Heart left ventricle (tissue), 16 donors: ENCODE results near the gene NDUFV1. TPM values are rescaled to one million over a fixed set of nuclear protein-coding genes. Genes with fewer than 3 reads are reported as not detected.

ENCODE experiments used
- ATAC-seq, 4 donors: fragments of 200-7000 bp; cut with Tn5 transposase; one replicate each; pipeline ENCODE4 v1.9.1; 2020 to 2022; ENCODE audit warnings: moderate library complexity in 4 of 4, mild to moderate bottlenecking in 3 of 4, moderate number of reproducible peaks in 1 of 4
- DNase-seq, 5 donors: peaks; one replicate each; pipeline ENCODE4 v3.0.0-alpha.2; 2020
- H3K27ac ChIP-seq, 12 donors: fragments of 200-600 bp; sonication (generic) in 4 of 12; one replicate each; pipeline versions ENCODE4 v1.5.0 to v1.8.0; 2016 to 2022; ENCODE audit warnings: mild to moderate bottlenecking in 2 of 12
- H3K27me3 ChIP-seq, 9 donors: fragments of 200-600 bp; sonication (generic) in 2 of 9; one replicate each; pipeline versions ENCODE4 v1.5.1 to v1.8.0; 2016 to 2022; ENCODE audit warnings: mild to moderate bottlenecking in 3 of 9
- H3K36me3 ChIP-seq, 9 donors: fragments of 200-600 bp; sonication (generic) in 2 of 9; one replicate each; pipeline versions ENCODE4 v1.5.0 to v1.8.0; 2018 to 2022; ENCODE audit warnings: mild to moderate bottlenecking in 2 of 9
- H3K4me1 ChIP-seq, 12 donors: fragments of 200-600 bp; sonication (generic) in 4 of 12; one replicate each; pipeline versions ENCODE4 v1.5.0 to v1.8.0; 2016 to 2022; ENCODE audit warnings: mild to moderate bottlenecking in 3 of 12
- H3K4me3 ChIP-seq, 12 donors: fragments of 200-600 bp; sonication (generic) in 4 of 12; one replicate each; pipeline versions ENCODE4 v1.5.0 to v1.8.0; 2017 to 2022; ENCODE audit warnings: mild to moderate bottlenecking in 9 of 12, moderate library complexity in 4 of 12
- H3K9me3 ChIP-seq, 12 donors: fragments of 200-600 bp; sonication (generic) in 4 of 12; one replicate each; pipeline versions ENCODE4 v1.5.0 to v1.8.0; 2016 to 2022; ENCODE audit warnings: mild to moderate bottlenecking in 1 of 12
- CTCF ChIP-seq, 12 donors: fragments of 200-600 bp; sonication (generic) in 4 of 12; IDR thresholded peaks; one replicate each; pipeline versions ENCODE4 v1.5.0 to v1.8.0; 2018 to 2022; ENCODE audit warnings: antibody characterized with exemption in 12 of 12, mild to moderate bottlenecking in 5 of 12
- POLR2A ChIP-seq, 2 donors: fragments of 450-650 bp; IDR thresholded peaks; one replicate each; pipeline ENCODE4 v1.6.1; 2017; ENCODE audit warnings: antibody characterized with exemption in 2 of 2, mild to moderate bottlenecking in 2 of 2, moderate library complexity in 2 of 2
- WGBS, 4 donors: extraction: QIAGEN DNeasy Blood & Tissue Kit in 2 of 4; methylation state at CpG; one replicate each; pipeline versions ENCODE4 v1.1.5 to v1.1.7; 2013 to 2018; 5-methylcytosine and 5-hydroxymethylcytosine counted together
- intact Hi-C, 10 donors: fragments of 100-400 bp; cut with DNase I; formaldehyde crosslinking; loops; one replicate each; pipeline versions ENCODE4 v1.11.1 to v1.14.2; 2022
- polyA plus RNA-seq, 2 donors: library from polyadenylated mRNA; stranded (reverse); fragments of 200-250 nt; gene quantifications; one replicate each; pipeline ENCODE4 v1.2.3, GENCODE V29; 2013
- total RNA-seq, 9 donors: library from RNA; depleted of rRNA in 2 of 9; stranded (reverse); fragments of >200 nt in 2 of 9; fragmentation: NEBNext Ultra II Directional in 3 of 9; extraction: Animal tissue kit (Norgen Biotek cat#: 25700) in 3 of 9; gene quantifications; one replicate each; pipeline versions ENCODE4 v1.1.0 to v1.2.4, GENCODE V29; 2016 to 2023
- donor health status: ischemic (EF 13 %, LVEDD 7.1; RV severe dilation, severe dysfunction).
- donor health status: healthy with polysubstance abuse.
- donor health status: DM: no; HTN: yes; CAD: no.
- donor health status: DM: no; HTN: no; CAD: no.
- donor health status: ischemic (EF 25% LVEDD 6.9; RV normal size, moderate dysfunction).
- donor health status: ischemic (EF 25% LVEDD 5.7; RV mildly dilated, moderate dysfunction).
- donor health status: healthy.
- donor health status: DM: yes; HTN: yes; CAD: no.
- donor health status: ischemic (EF 35%, LVEDD 5.7; RV mildly dilated, moderate dysfunction).
- donor health status: nonischemic (EF 11% LVEDD 7.7; RV severe dilation, severe dysfunction).
- donor health status: DM: yes; HTN: yes; CAD: no.
- donor health status: PGD.
- donor health status: ischemic (EF 29% LVEDD 5.4; RV normal size, mild dysfunction).
- donor health status: nonischemic (EF 23%, LVEDD 6.1; RV moderate dilation, normal function).

The NDUFV1 gene
- total and polyA plus RNA-seq, 11 donors = 340 to 897 (median 540) TPM

- intact Hi-C loops = loop anchor here in 1 of 10 donors (5.0 kb wide), 1 partner anchor 50 kb away; no protein-coding TSS in a partner anchor
- no peak for ATAC-seq
- DNase-seq = peak in 1 of 5 donors; percentile 55
- peaks cover 0 to 52% (median 46%) of the 10 kb centered on the region in 9 donors for H3K36me3 ChIP-seq
- H3K4me1 ChIP-seq = peaks cover 0 to 46% (median 17%) of the 10 kb centered on the region in 12 donors
- WGBS, 4 donors = 90 to 93% (median 92%) methylated on average over 11 to 13 of the region's 13 CpGs
- H3K9me3 ChIP-seq = no peaks in the 10 kb centered on the region
- H3K4me3 ChIP-seq = no peak overlapping the region
- peaks cover 0 to 15% (median 0%) of the 10 kb centered on the region in 9 donors for H3K27me3 ChIP-seq
- H3K27ac ChIP-seq = no peak overlapping the region
- no peak for TF ChIP-seq CTCF (IDR thresholded peaks at IDR 0.05)
- TF ChIP-seq POLR2A (IDR thresholded peaks at IDR 0.05) = no peak
These were observed 6.0 kb downstream of the NDUFV1 start for GRCh38 chr11:67612751-67613150.

DNA sequence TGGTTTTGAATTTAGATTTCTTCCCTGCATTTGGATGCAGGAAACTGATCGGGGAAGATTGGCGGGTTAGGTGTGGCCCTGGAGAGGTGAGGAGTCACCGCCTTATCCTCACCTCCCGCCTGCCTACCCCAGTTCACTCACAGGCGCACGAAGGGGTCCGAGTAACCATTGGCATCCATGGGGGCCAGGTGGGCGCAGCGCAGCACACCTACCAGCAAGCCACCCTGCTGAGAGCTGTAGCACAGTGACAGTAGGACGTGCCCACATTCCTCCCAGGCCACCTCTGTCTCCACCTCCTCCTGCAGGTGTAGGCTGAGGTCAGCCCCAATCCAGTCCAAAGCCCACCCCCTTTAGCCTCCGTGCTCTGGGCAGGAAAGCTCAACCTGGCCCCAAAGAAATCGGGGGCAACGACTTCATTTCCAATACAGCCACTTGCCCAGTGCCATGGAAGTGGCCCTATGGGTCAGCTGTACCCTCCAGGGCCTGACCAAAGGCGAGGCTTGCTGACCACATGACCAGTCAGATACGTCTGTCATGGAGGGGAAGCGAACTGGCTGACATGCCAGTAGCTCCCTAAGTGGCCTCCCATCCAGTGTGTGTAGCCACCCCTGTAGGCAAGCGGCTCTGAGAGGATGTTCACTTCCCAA lies 6.7 kb downstream of the NDUFV1 start:
- H3K36me3 ChIP-seq = peaks cover 0 to 50% (median 45%) of the 10 kb centered on the region in 9 donors
- peak overlapping the region in 9 of 12 donors; percentile 19 to 88 (median 57) for H3K27ac ChIP-seq

DNA sequence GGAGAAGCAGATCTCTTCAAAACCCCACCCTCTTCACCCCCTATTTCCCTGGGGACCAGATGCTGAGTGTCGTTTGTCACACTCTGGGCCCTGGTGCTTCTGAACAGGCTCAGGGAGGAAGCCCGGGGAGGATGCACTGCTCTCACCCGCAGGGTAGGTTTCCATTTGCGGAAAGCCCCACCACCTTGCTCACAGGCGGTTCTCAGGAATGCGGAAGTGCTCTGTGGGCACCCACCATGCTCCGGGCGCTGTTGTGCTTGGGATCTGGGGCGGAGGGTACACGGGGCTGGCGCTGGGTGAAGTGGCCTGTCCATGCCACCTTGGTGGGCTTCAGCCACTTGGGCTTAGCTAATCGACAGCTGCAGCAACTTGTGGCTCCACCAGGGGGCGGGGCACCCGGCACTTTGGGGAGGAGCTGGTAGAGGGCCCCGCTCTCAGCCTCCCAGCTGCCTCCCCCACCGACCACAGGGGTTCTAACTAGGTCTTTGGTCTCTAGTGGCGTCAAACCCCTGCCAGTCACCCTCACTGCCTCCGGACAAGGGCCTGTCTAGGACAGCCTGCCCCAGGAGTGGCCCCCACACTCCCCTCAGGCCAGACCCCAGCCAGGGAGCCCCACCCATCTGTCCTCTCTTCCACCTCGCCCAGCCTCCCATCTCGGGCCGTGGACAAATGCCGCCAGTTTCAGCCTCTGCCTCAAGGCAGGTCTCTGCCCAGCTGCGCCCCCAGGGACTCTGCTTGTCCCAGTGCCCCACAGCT lies 7.4 kb downstream of the NDUFV1 start:
- DNase-seq (peak in 4 of 5 donors; percentile 59 to 78 (median 66)), ATAC-seq (peak; percentile 18 to 52 (median 44))
- Histone ChIP-seq H3K4me3 (peak overlapping the region in 11 of 12 donors; percentile 20 to 57 (median 45)), H3K9me3 (no peaks in the 10 kb centered on the region), H3K36me3 (peaks cover 0 to 43% (median 38%) of the 10 kb centered on the region in 9 donors), H3K4me1 (peaks cover 0 to 38% (median 12%) of the 10 kb centered on the region in 12 donors), H3K27me3 (peaks cover 0 to 15% (median 0%) of the 10 kb centered on the region in 9 donors), H3K27ac (peak overlapping the region in 10 of 12 donors; percentile 19 to 88 (median 55))
- intact Hi-C loops = loop anchor here in 1 of 10 donors (5.0 kb wide), 1 partner anchor 48 kb away; no protein-coding TSS in a partner anchor
- TF ChIP-seq POLR2A (IDR thresholded peaks at IDR 0.05) (no peak), CTCF (IDR thresholded peaks at IDR 0.05) (peak; percentile 59 to 78 (median 70))
- WGBS, 4 donors = 14 to 26% (median 20%) methylated on average over 14 to 23 of the region's 23 CpGs

More for the DNA sequence above, 6.7 kb downstream of the NDUFV1 start:
- Histone ChIP-seq H3K27me3 (peaks cover 0 to 15% (median 0%) of the 10 kb centered on the region in 9 donors), H3K4me3 (peak overlapping the region in 8 of 12 donors; percentile 23 to 57 (median 48)), H3K4me1 (peaks cover 0 to 40% (median 12%) of the 10 kb centered on the region in 12 donors), H3K9me3 (no peaks in the 10 kb centered on the region)
- ATAC-seq (peak in 1 of 4 donors; percentile 8), DNase-seq (peak in 1 of 5 donors; percentile 41)
- 82 to 94% (median 85%) methylated on average over 11 to 17 of the region's 17 CpGs for WGBS, 4 donors
- TF ChIP-seq POLR2A (IDR thresholded peaks at IDR 0.05) (no peak), CTCF (IDR thresholded peaks at IDR 0.05) (no peak)
- intact Hi-C loops = loop anchor here in 1 of 10 donors (5.0 kb wide), 1 partner anchor 49 kb away; no protein-coding TSS in a partner anchor
